Cardiac fibroblast (primary cell): ENCODE results near the gene KRTAP2-1.

Experiments
- DNase-seq, 2 donors: peaks; one replicate each; pipeline versions ENCODE4 v3.0.0 to v3.0.0-alpha.2; 2010; ENCODE audit warnings: low read depth in 2 of 2
- H3K4me3 ChIP-seq, 2 donors: replicated peaks in 1 of 2; 1 replicate in 1 of 2; 2 replicates in 1 of 2; pipeline ENCODE4 v1.5.1; 2011; ENCODE audit warnings: low read depth in 2 of 2, low read length in 2 of 2, mild to moderate bottlenecking in 2 of 2, moderate library complexity in 1 of 2
- CTCF ChIP-seq: IDR thresholded peaks from one replicate; pipeline ENCODE4 v1.5.1; 2011; ENCODE audit warnings: low read depth, mild to moderate bottlenecking, low read length, inconsistent platforms

The KRTAP2-1 gene

GRCh38 chr17:40997361-40997760 is 49.8 kb downstream of the KRTAP2-1 start:
- no peak overlapping the region for H3K4me3 ChIP-seq
- DNase-seq, result no peak
- TF ChIP-seq CTCF, result no peak

GRCh38 chr17:40996829-40997228 is 50.3 kb downstream of the KRTAP2-1 start:
- no peak for DNase-seq
- no peak overlapping the region for H3K4me3 ChIP-seq
- TF ChIP-seq CTCF, result no peak
